ENCODE data around the gene RNF212.

DNA sequence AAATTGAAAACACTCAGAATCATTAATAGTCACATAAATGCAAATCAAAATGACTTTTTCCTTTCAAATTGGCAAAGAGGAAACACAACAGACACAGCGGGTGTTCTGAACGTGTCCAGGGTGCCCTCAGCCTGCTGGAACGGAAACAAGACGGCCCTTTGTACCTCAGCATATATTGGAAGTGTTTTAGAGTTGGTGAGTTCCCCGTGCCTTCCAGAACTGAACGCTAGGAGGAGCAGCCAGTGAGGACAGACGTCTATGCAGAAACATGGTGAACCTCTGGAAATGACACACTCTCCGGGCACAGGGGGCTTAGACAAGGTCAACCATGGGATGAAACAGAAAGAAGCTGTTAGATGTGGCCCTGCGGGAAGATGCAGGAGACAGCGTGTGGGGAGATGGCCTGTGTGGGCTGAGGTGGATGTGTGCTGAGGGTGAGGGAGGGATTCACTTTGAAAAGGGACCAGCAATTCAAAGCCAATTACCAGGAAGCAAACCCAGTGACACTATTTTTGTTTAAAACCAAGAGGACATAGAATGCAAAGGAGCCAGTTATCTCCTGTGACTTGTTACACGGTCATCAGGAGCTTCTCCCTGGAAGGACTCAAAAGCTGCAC lies 40.4 kb downstream of the RNF212 start:
- TF ChIP-seq, protein P1, sequence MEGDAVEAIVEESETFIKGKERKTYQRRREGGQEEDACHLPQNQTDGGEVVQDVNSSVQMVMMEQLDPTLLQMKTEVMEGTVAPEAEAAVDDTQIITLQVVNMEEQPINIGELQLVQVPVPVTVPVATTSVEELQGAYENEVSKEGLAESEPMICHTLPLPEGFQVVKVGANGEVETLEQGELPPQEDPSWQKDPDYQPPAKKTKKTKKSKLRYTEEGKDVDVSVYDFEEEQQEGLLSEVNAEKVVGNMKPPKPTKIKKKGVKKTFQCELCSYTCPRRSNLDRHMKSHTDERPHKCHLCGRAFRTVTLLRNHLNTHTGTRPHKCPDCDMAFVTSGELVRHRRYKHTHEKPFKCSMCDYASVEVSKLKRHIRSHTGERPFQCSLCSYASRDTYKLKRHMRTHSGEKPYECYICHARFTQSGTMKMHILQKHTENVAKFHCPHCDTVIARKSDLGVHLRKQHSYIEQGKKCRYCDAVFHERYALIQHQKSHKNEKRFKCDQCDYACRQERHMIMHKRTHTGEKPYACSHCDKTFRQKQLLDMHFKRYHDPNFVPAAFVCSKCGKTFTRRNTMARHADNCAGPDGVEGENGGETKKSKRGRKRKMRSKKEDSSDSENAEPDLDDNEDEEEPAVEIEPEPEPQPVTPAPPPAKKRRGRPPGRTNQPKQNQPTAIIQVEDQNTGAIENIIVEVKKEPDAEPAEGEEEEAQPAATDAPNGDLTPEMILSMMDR (IDR thresholded peaks at IDR 0.05): peak in 5 of 7 experiments; percentile 48 to 75 (median 60)
- TF ChIP-seq POLR2A (IDR thresholded peaks at IDR 0.05): no peak

Data from stomach (tissue), 4 donors.